GM12878 (cell line): ENCODE results near the gene SYT14. TPM values are rescaled to one million over a fixed set of nuclear protein-coding genes. Genes with fewer than 3 reads are reported as not detected.

Experiments
- ATAC-seq: fragments of 200-7000 bp; cut with Tn5 transposase; 3 replicates; pipeline ENCODE4 v1.9.1; 2020; ENCODE audit warnings: mild to moderate bottlenecking, moderate library complexity
- BruUV-seq: library from RNA; stranded (reverse); fragments of 400-500 nt; replicated peaks from 2 replicates; lab custom pipeline; 2021; lab: Mats Ljungman, UMichigan
- CTCF ChIA-PET: fragments of 300-600 bp; sonication (Branson Sonifier 250); formaldehyde crosslinking; extraction: SDS; loops from one replicate; lab custom pipeline; 2021; ENCODE audit warnings: inconsistent platforms; lab: Yijun Ruan, JAX
- POLR2A ChIA-PET: fragments of 350-600 bp; formaldehyde crosslinking; extraction: SDS; loops from one replicate; lab custom pipeline; 2021; ENCODE audit warnings: inconsistent platforms; lab: Charles Lee
- RAD21 ChIA-PET: fragments of 300-600 bp; sonication (Branson Sonifier 250); formaldehyde crosslinking; loops from one replicate; lab custom pipeline; 2023; ENCODE audit warnings: antibody characterized with exemption; ENCODE audit not compliant: unreplicated experiment; lab: Charles Lee
- SMC1A ChIA-PET: fragments of 300-600 bp; sonication (Branson Sonifier 250); formaldehyde crosslinking; loops from one replicate; lab custom pipeline; 2023; ENCODE audit not compliant: unreplicated experiment, uncharacterized antibody; lab: Charles Lee
- DNase-seq: peaks from one replicate; pipeline ENCODE4 v3.0.0-alpha.2; 2011; ENCODE audit warnings: low read depth, low spot score
- FAIRE-seq: peaks from 3 replicates; lab custom pipeline; 2011; peaks lifted over from hg19 to GRCh38; lab: Jason Lieb, UNC
- H2AFZ ChIP-seq: 2 replicates; pipeline ENCODE4 v1.6.0; 2011; ENCODE audit warnings: low read depth, low read length, control low read depth; ENCODE audit not compliant: control insufficient read depth
- H3K27ac ChIP-seq: 2 replicates; pipeline ENCODE4 v1.5.1; 2011; ENCODE audit warnings: control low read depth; ENCODE audit not compliant: control insufficient read depth, insufficient read depth
- H3K27me3 ChIP-seq, 2 experiments: replicated peaks in 1 of 2; 2 replicates each; pipeline versions ENCODE4 v1.6.0 to v1.6.1; 2011; ENCODE audit warnings: low read length in 1 of 2; ENCODE audit not compliant: control insufficient read depth in 2 of 2, insufficient read depth in 2 of 2
- H3K36me3 ChIP-seq, 2 experiments: 2 replicates each; pipeline ENCODE4 v1.5.1; 2011; ENCODE audit warnings: low read length in 1 of 2; ENCODE audit not compliant: control insufficient read depth in 2 of 2, insufficient read depth in 2 of 2
- H3K4me1 ChIP-seq: 2 replicates; pipeline ENCODE4 v1.6.1; 2011; ENCODE audit warnings: mild to moderate bottlenecking, low read length, moderate library complexity, mixed read lengths; ENCODE audit not compliant: control insufficient read depth, insufficient read depth
- H3K4me2 ChIP-seq: 2 replicates; pipeline ENCODE4 v1.6.0; 2011; ENCODE audit warnings: control low read depth; ENCODE audit not compliant: control insufficient read depth, insufficient read depth
- H3K4me3 ChIP-seq: fragments of 200-600 bp; sonication (generic); 2 replicates; pipeline ENCODE4 v1.5.1; 2016
- H3K79me2 ChIP-seq: 2 replicates; pipeline ENCODE4 v1.6.0; 2011; ENCODE audit warnings: low read length; ENCODE audit not compliant: control insufficient read depth, insufficient read depth
- H3K9ac ChIP-seq: 2 replicates; pipeline ENCODE4 v1.8.0; 2011; ENCODE audit warnings: low read length, control low read depth, mixed read lengths; ENCODE audit not compliant: control insufficient read depth, insufficient read depth
- H3K9me3 ChIP-seq: replicated peaks from 3 replicates; pipeline ENCODE4 v1.5.1; 2011; ENCODE audit warnings: mild to moderate bottlenecking, low read length; ENCODE audit not compliant: control insufficient read depth, insufficient read depth
- H4K20me1 ChIP-seq: 2 replicates; pipeline ENCODE4 v1.6.0; 2011; ENCODE audit not compliant: control insufficient read depth, insufficient read depth
- BRCA1 ChIP-seq: IDR thresholded peaks from 2 replicates; pipeline ENCODE4 v1.6.1; 2011; ENCODE audit warnings: low read depth, low read length, improper control_type of control experiment
- CBX5 ChIP-seq: sonication (generic); IDR thresholded peaks from 2 replicates; pipeline ENCODE4 v1.6.1; 2016; ENCODE audit warnings: low read depth, moderate library complexity, mild to moderate bottlenecking, inconsistent platforms
- ESRRA ChIP-seq: IDR thresholded peaks from 2 replicates; pipeline ENCODE4 v1.6.1; 2012; ENCODE audit warnings: mild to moderate bottlenecking, low read length, improper control_type of control experiment
- IKZF2 ChIP-seq, 2 experiments: fragments of 450-650 bp; IDR thresholded peaks; 2 replicates each; pipeline ENCODE4 v1.6.1; 2017; ENCODE audit warnings: mild to moderate bottlenecking in 2 of 2, moderate library complexity in 2 of 2
- NR2C2 ChIP-seq: IDR thresholded peaks from 2 replicates; pipeline ENCODE4 v1.6.1; 2011; ENCODE audit warnings: borderline replicate concordance, low read depth; ENCODE audit not compliant: control insufficient read depth, insufficient read length
- NR2F1 ChIP-seq: fragments of 450-650 bp; conservative IDR thresholded peaks from 2 replicates; pipeline ENCODE4 v1.6.1; 2017; ENCODE audit warnings: mild to moderate bottlenecking
- POLR2AphosphoS5 ChIP-seq: IDR thresholded peaks from 2 replicates; pipeline ENCODE4 v1.6.1; 2011; ENCODE audit warnings: mild to moderate bottlenecking, low read length, inconsistent platforms
- SREBF2 ChIP-seq: IDR thresholded peaks from 2 replicates; pipeline ENCODE4 v1.6.1; 2012; ENCODE audit warnings: mild to moderate bottlenecking, low read length
- WGBS: methylation state at CpG from one replicate; pipeline ENCODE4 v1.1.6; 2016; ENCODE audit warnings: low lambda C conversion rate; ENCODE audit not compliant: insufficient replicate concordance, insufficient coverage; ENCODE audit errors: missing lambda C conversion rate; 5-methylcytosine and 5-hydroxymethylcytosine counted together
- in situ Hi-C: fragments of 300-500 bp; cut with MboI; formaldehyde crosslinking; loops from 9 replicates; pipeline ENCODE4 v1.14.3; 2018; ENCODE audit warnings: mixed read lengths
- intact Hi-C: fragments of 100-400 bp; cut with micrococcal nuclease; formaldehyde crosslinking; loops from one replicate; pipeline ENCODE4 v1.14.2; 2022; ENCODE audit not compliant: unreplicated experiment
- polyA plus RNA-seq, 11 experiments: library from polyadenylated mRNA; depleted of rRNA in 4 of 11; unstranded in 6 of 11; stranded (reverse) in 5 of 11; fragments of >200 nt; fragmentation: Nextera tagmentation in 4 of 11; fragmentation: Illumina TruSeq in 1 of 11; extraction: Ambion mirVana in 4 of 11; extraction: Trizol in 1 of 11; gene quantifications; 1 replicate in 1 of 11; 2 replicates in 10 of 11; pipeline versions ENCODE4 v1.2.1 to v1.2.3, GENCODE V29; 2011 to 2016; ENCODE audit warnings: inconsistent platforms in 2 of 11, missing spikeins in 2 of 11, low read depth in 1 of 11
- total RNA-seq, 4 experiments: library from RNA; depleted of rRNA in 3 of 4; stranded (reverse); fragments of >200 nt in 3 of 4; fragmentation: Illumina TruSeq in 1 of 4; extraction: Trizol in 1 of 4; gene quantifications; 2 replicates each; pipeline versions ENCODE4 v1.2.1 to v1.2.3, GENCODE V29; 2013 to 2021
- TF ChIP-seq, protein P1 (sequence below): IDR thresholded peaks from 2 replicates; pipeline ENCODE4 v1.6.1; 2012; ENCODE audit warnings: mild to moderate bottlenecking, low read depth, low read length

SYT14 gene
- total and polyA plus RNA-seq, 10 of the 15 experiments (the other 5 are each of a cell fraction or from before 2014, with no cell fraction given), result under 0.01 TPM; not detected in 9

DNA sequence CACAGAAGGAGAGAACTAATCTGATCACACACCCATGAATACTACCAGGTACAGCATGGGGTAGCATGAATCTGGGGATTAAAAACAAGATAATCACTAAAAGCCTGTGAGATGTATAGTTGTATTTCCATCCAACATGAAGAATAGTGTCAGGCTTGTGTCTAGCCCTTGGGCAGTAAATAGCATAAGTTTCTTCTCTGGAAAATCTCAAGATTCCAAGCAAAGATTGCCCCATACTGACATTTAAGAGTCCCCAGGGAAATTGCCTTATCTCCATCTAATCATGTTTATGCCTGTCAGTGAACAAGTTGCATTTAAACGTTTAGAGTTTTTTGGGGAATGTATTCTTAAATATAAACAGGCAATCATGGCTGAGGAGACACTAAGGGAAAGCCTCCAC lies 185.4 kb downstream of the SYT14 start:
- ChIA-PET CTCF (no interaction called here), RAD21 (no interaction called here), SMC1A (no interaction called here), POLR2A (no interaction called here)
- ATAC-seq (no peak), DNase-seq (no peak), FAIRE-seq (no peak)
- intact Hi-C loops (no loop called here), in situ Hi-C loops (no loop called here)
- Histone ChIP-seq H3K4me1 (no peaks in the 10 kb centered on the region), H3K9ac (no peak overlapping the region), H3K4me2 (no peak overlapping the region), H4K20me1 (no peaks in the 10 kb centered on the region), H3K36me3 (no peaks in the 10 kb centered on the region), H3K27me3 (no peaks in the 10 kb centered on the region), H3K79me2 (no peaks in the 10 kb centered on the region), H3K27ac (no peak overlapping the region), H3K9me3 (no peaks in the 10 kb centered on the region), H2AFZ (no peak overlapping the region), H3K4me3 (no peak overlapping the region)
- 0% methylated on average over 1 of the region's 1 CpG for WGBS
- TF ChIP-seq NR2F1, result no peak
- TF ChIP-seq NR2C2, result no peak
- TF ChIP-seq BRCA1, result no peak
- TF ChIP-seq SREBF2, result no peak
- no peak for TF ChIP-seq CBX5
- TF ChIP-seq, protein P1, sequence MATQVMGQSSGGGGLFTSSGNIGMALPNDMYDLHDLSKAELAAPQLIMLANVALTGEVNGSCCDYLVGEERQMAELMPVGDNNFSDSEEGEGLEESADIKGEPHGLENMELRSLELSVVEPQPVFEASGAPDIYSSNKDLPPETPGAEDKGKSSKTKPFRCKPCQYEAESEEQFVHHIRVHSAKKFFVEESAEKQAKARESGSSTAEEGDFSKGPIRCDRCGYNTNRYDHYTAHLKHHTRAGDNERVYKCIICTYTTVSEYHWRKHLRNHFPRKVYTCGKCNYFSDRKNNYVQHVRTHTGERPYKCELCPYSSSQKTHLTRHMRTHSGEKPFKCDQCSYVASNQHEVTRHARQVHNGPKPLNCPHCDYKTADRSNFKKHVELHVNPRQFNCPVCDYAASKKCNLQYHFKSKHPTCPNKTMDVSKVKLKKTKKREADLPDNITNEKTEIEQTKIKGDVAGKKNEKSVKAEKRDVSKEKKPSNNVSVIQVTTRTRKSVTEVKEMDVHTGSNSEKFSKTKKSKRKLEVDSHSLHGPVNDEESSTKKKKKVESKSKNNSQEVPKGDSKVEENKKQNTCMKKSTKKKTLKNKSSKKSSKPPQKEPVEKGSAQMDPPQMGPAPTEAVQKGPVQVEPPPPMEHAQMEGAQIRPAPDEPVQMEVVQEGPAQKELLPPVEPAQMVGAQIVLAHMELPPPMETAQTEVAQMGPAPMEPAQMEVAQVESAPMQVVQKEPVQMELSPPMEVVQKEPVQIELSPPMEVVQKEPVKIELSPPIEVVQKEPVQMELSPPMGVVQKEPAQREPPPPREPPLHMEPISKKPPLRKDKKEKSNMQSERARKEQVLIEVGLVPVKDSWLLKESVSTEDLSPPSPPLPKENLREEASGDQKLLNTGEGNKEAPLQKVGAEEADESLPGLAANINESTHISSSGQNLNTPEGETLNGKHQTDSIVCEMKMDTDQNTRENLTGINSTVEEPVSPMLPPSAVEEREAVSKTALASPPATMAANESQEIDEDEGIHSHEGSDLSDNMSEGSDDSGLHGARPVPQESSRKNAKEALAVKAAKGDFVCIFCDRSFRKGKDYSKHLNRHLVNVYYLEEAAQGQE, result no peak
- TF ChIP-seq POLR2AphosphoS5, result no peak
- no peak for TF ChIP-seq IKZF2 (IDR thresholded peaks at IDR 0.05)
- no peak for TF ChIP-seq ESRRA
- no TSS peak for BruUV-seq
